Breast epithelium (tissue), 3 donors: ENCODE results near the gene CBL.

Experiments used
- POLR2A ChIP-seq: fragments of 450-650 bp; IDR thresholded peaks from one replicate; pipeline ENCODE4 v1.6.1; 2016; ENCODE audit warnings: antibody characterized with exemption, mild to moderate bottlenecking, moderate library complexity
- TF ChIP-seq, protein P1 (sequence below), 3 donors: fragments of 450-650 bp; IDR thresholded peaks; one replicate each; pipeline ENCODE4 v1.5.1; 2016 to 2017; ENCODE audit warnings: antibody characterized with exemption in 3 of 3, mild to moderate bottlenecking in 3 of 3, moderate library complexity in 3 of 3

GRCh38 chr11:119236490-119236889 lies 30.4 kb downstream of the CBL start:
- TF ChIP-seq, protein P1, sequence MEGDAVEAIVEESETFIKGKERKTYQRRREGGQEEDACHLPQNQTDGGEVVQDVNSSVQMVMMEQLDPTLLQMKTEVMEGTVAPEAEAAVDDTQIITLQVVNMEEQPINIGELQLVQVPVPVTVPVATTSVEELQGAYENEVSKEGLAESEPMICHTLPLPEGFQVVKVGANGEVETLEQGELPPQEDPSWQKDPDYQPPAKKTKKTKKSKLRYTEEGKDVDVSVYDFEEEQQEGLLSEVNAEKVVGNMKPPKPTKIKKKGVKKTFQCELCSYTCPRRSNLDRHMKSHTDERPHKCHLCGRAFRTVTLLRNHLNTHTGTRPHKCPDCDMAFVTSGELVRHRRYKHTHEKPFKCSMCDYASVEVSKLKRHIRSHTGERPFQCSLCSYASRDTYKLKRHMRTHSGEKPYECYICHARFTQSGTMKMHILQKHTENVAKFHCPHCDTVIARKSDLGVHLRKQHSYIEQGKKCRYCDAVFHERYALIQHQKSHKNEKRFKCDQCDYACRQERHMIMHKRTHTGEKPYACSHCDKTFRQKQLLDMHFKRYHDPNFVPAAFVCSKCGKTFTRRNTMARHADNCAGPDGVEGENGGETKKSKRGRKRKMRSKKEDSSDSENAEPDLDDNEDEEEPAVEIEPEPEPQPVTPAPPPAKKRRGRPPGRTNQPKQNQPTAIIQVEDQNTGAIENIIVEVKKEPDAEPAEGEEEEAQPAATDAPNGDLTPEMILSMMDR (IDR thresholded peaks at IDR 0.05): no peak
- no peak for TF ChIP-seq POLR2A
